Heart left ventricle (tissue), 16 donors: ENCODE results near the gene TRIM41. TPM values are rescaled to one million over a fixed set of nuclear protein-coding genes. Genes with fewer than 3 reads are reported as not detected.
A peak's percentile ranks its signal among the peaks of the same experiment; 100 is the strongest.

Experiments
- ATAC-seq, 4 donors: fragments of 200-7000 bp; cut with Tn5 transposase; one replicate each; pipeline ENCODE4 v1.9.1; 2020 to 2022; ENCODE audit warnings: moderate library complexity in 4 of 4, mild to moderate bottlenecking in 3 of 4, moderate number of reproducible peaks in 1 of 4
- DNase-seq, 5 donors: peaks; one replicate each; pipeline ENCODE4 v3.0.0-alpha.2; 2020
- H3K27ac ChIP-seq, 12 donors: fragments of 200-600 bp; sonication (generic) in 4 of 12; one replicate each; pipeline versions ENCODE4 v1.5.0 to v1.8.0; 2016 to 2022; ENCODE audit warnings: mild to moderate bottlenecking in 2 of 12
- H3K27me3 ChIP-seq, 9 donors: fragments of 200-600 bp; sonication (generic) in 2 of 9; one replicate each; pipeline versions ENCODE4 v1.5.1 to v1.8.0; 2016 to 2022; ENCODE audit warnings: mild to moderate bottlenecking in 3 of 9
- H3K36me3 ChIP-seq, 9 donors: fragments of 200-600 bp; sonication (generic) in 2 of 9; one replicate each; pipeline versions ENCODE4 v1.5.0 to v1.8.0; 2018 to 2022; ENCODE audit warnings: mild to moderate bottlenecking in 2 of 9
- H3K4me1 ChIP-seq, 12 donors: fragments of 200-600 bp; sonication (generic) in 4 of 12; one replicate each; pipeline versions ENCODE4 v1.5.0 to v1.8.0; 2016 to 2022; ENCODE audit warnings: mild to moderate bottlenecking in 3 of 12
- H3K4me3 ChIP-seq, 12 donors: fragments of 200-600 bp; sonication (generic) in 4 of 12; one replicate each; pipeline versions ENCODE4 v1.5.0 to v1.8.0; 2017 to 2022; ENCODE audit warnings: mild to moderate bottlenecking in 9 of 12, moderate library complexity in 4 of 12
- H3K9me3 ChIP-seq, 12 donors: fragments of 200-600 bp; sonication (generic) in 4 of 12; one replicate each; pipeline versions ENCODE4 v1.5.0 to v1.8.0; 2016 to 2022; ENCODE audit warnings: mild to moderate bottlenecking in 1 of 12
- CTCF ChIP-seq, 12 donors: fragments of 200-600 bp; sonication (generic) in 4 of 12; IDR thresholded peaks; one replicate each; pipeline versions ENCODE4 v1.5.0 to v1.8.0; 2018 to 2022; ENCODE audit warnings: antibody characterized with exemption in 12 of 12, mild to moderate bottlenecking in 5 of 12
- POLR2A ChIP-seq, 2 donors: fragments of 450-650 bp; IDR thresholded peaks; one replicate each; pipeline ENCODE4 v1.6.1; 2017; ENCODE audit warnings: antibody characterized with exemption in 2 of 2, mild to moderate bottlenecking in 2 of 2, moderate library complexity in 2 of 2
- WGBS, 4 donors: extraction: QIAGEN DNeasy Blood & Tissue Kit in 2 of 4; methylation state at CpG; one replicate each; pipeline versions ENCODE4 v1.1.5 to v1.1.7; 2013 to 2018; 5-methylcytosine and 5-hydroxymethylcytosine counted together
- intact Hi-C, 10 donors: fragments of 100-400 bp; cut with DNase I; formaldehyde crosslinking; loops; one replicate each; pipeline versions ENCODE4 v1.11.1 to v1.14.2; 2022
- polyA plus RNA-seq, 2 donors: library from polyadenylated mRNA; stranded (reverse); fragments of 200-250 nt; gene quantifications; one replicate each; pipeline ENCODE4 v1.2.3, GENCODE V29; 2013
- total RNA-seq, 9 donors: library from RNA; depleted of rRNA in 2 of 9; stranded (reverse); fragments of >200 nt in 2 of 9; fragmentation: NEBNext Ultra II Directional in 3 of 9; extraction: Animal tissue kit (Norgen Biotek cat#: 25700) in 3 of 9; gene quantifications; one replicate each; pipeline versions ENCODE4 v1.1.0 to v1.2.4, GENCODE V29; 2016 to 2023
- donor health status: ischemic (EF 13 %, LVEDD 7.1; RV severe dilation, severe dysfunction).
- donor health status: healthy with polysubstance abuse.
- donor health status: DM: no; HTN: yes; CAD: no.
- donor health status: DM: no; HTN: no; CAD: no.
- donor health status: ischemic (EF 25% LVEDD 6.9; RV normal size, moderate dysfunction).
- donor health status: ischemic (EF 25% LVEDD 5.7; RV mildly dilated, moderate dysfunction).
- donor health status: healthy.
- donor health status: DM: yes; HTN: yes; CAD: no.
- donor health status: ischemic (EF 35%, LVEDD 5.7; RV mildly dilated, moderate dysfunction).
- donor health status: nonischemic (EF 11% LVEDD 7.7; RV severe dilation, severe dysfunction).
- donor health status: DM: yes; HTN: yes; CAD: no.
- donor health status: PGD.
- donor health status: ischemic (EF 29% LVEDD 5.4; RV normal size, mild dysfunction).
- donor health status: nonischemic (EF 23%, LVEDD 6.1; RV moderate dilation, normal function).

Gene TRIM41
- total and polyA plus RNA-seq, 11 donors = 12.3 to 27.3 (median 22.4) TPM

- Histone ChIP-seq H3K27me3 (no peaks in the 10 kb centered on the region), H3K4me3 (peak overlapping the region in 11 of 12 donors; percentile 65 to 89 (median 80)), H3K36me3 (peaks cover 0 to 21% (median 12%) of the 10 kb centered on the region in 9 donors), H3K9me3 (no peaks in the 10 kb centered on the region), H3K4me1 (peaks cover 0 to 82% (median 59%) of the 10 kb centered on the region in 12 donors), H3K27ac (peak overlapping the region in 11 of 12 donors; percentile 48 to 99 (median 96))
- ATAC-seq = no peak
- 65 to 76% (median 70%) methylated on average over 4 of the region's 4 CpGs for WGBS, 4 donors
- no peak for TF ChIP-seq POLR2A (IDR thresholded peaks at IDR 0.05)
- TF ChIP-seq CTCF (IDR thresholded peaks at IDR 0.05) = no peak
- no peak for DNase-seq
- intact Hi-C loops = loop anchor here in 1 of 10 donors (10.0 kb wide), 1 partner anchor 443 kb away; the partner anchor contains the start of gene MGAT1
Observed at GRCh38 chr5:181248277-181248676, 25.2 kb downstream of the TRIM41 start.

GRCh38 chr5:181255276-181255675, 32.2 kb downstream of the TRIM41 start:
- WGBS, 4 donors = 25 to 36% (median 28%) methylated on average over 1 of the region's 1 CpG
- H3K36me3 ChIP-seq = peaks cover 0 to 59% (median 48%) of the 10 kb centered on the region in 9 donors
- no peak overlapping the region for H3K27ac ChIP-seq
- ATAC-seq (no peak), DNase-seq (no peak)
- intact Hi-C loops = no loop called here
- H3K4me3 ChIP-seq = no peak overlapping the region
- no peaks in the 10 kb centered on the region for H3K27me3 ChIP-seq
- TF ChIP-seq POLR2A (IDR thresholded peaks at IDR 0.05) (no peak), CTCF (IDR thresholded peaks at IDR 0.05) (no peak)
- peaks cover 5 to 96% (median 74%) of the 10 kb centered on the region in 12 donors for H3K4me1 ChIP-seq
- no peaks in the 10 kb centered on the region for H3K9me3 ChIP-seq

- peaks cover 0 to 59% (median 48%) of the 10 kb centered on the region in 9 donors for H3K36me3 ChIP-seq
- H3K4me1 ChIP-seq = peaks cover 5 to 91% (median 70%) of the 10 kb centered on the region in 12 donors
- no peak overlapping the region for H3K4me3 ChIP-seq
- no peaks in the 10 kb centered on the region for H3K9me3 ChIP-seq
- 69 to 79% (median 73%) methylated on average over 7 of the region's 7 CpGs for whole genome bisulfite sequencing, 4 donors
- H3K27me3 ChIP-seq = no peaks in the 10 kb centered on the region
- DNase-seq (no peak), ATAC-seq (no peak)
- intact Hi-C loops = no loop called here
- no peak overlapping the region for H3K27ac ChIP-seq
- no peak for TF ChIP-seq POLR2A (IDR thresholded peaks at IDR 0.05)
- TF ChIP-seq CTCF (IDR thresholded peaks at IDR 0.05) = no peak
Observed at GRCh38 chr5:181255836-181256578, 32.9 kb downstream of the TRIM41 start.

GRCh38 chr5:181258576-181258975, 35.5 kb downstream of the TRIM41 start:
- H3K4me1 ChIP-seq = peaks cover 5 to 76% (median 58%) of the 10 kb centered on the region in 12 donors
- ATAC-seq (no peak), DNase-seq (no peak)
- H3K27me3 ChIP-seq = no peaks in the 10 kb centered on the region
- H3K36me3 ChIP-seq = peaks cover 0 to 42% (median 35%) of the 10 kb centered on the region in 9 donors
- TF ChIP-seq CTCF (IDR thresholded peaks at IDR 0.05) (no peak), POLR2A (IDR thresholded peaks at IDR 0.05) (no peak)
- H3K9me3 ChIP-seq = no peaks in the 10 kb centered on the region
- intact Hi-C loops = no loop called here
- peak overlapping the region; percentile 69 to 100 (median 93) for H3K4me3 ChIP-seq
- 48 to 51% (median 49%) methylated on average over 3 of the region's 3 CpGs for WGBS, 4 donors
- H3K27ac ChIP-seq = peak overlapping the region in 1 of 12 donors; percentile 98
